LNCAP (cell line): ENCODE data around the gene LSS.

Source experiments
- TF ChIP-seq, protein P1 (sequence below): fragments of 450-650 bp; IDR thresholded peaks from 2 replicates; pipeline ENCODE4 v1.5.1; 2017; ENCODE audit warnings: mild to moderate bottlenecking

LSS gene

GRCh38 chr21:46214478-46215340 is 13.9 kb downstream of the LSS start:
- TF ChIP-seq, protein P1, sequence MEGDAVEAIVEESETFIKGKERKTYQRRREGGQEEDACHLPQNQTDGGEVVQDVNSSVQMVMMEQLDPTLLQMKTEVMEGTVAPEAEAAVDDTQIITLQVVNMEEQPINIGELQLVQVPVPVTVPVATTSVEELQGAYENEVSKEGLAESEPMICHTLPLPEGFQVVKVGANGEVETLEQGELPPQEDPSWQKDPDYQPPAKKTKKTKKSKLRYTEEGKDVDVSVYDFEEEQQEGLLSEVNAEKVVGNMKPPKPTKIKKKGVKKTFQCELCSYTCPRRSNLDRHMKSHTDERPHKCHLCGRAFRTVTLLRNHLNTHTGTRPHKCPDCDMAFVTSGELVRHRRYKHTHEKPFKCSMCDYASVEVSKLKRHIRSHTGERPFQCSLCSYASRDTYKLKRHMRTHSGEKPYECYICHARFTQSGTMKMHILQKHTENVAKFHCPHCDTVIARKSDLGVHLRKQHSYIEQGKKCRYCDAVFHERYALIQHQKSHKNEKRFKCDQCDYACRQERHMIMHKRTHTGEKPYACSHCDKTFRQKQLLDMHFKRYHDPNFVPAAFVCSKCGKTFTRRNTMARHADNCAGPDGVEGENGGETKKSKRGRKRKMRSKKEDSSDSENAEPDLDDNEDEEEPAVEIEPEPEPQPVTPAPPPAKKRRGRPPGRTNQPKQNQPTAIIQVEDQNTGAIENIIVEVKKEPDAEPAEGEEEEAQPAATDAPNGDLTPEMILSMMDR, result no peak

- TF ChIP-seq, protein P1, result no peak
Measured at GRCh38 chr21:46213620-46214286, 14.8 kb downstream of the LSS start.

GRCh38 chr21:46212721-46213484 is 15.7 kb downstream of the LSS start:
- TF ChIP-seq, protein P1, result no peak

DNA sequence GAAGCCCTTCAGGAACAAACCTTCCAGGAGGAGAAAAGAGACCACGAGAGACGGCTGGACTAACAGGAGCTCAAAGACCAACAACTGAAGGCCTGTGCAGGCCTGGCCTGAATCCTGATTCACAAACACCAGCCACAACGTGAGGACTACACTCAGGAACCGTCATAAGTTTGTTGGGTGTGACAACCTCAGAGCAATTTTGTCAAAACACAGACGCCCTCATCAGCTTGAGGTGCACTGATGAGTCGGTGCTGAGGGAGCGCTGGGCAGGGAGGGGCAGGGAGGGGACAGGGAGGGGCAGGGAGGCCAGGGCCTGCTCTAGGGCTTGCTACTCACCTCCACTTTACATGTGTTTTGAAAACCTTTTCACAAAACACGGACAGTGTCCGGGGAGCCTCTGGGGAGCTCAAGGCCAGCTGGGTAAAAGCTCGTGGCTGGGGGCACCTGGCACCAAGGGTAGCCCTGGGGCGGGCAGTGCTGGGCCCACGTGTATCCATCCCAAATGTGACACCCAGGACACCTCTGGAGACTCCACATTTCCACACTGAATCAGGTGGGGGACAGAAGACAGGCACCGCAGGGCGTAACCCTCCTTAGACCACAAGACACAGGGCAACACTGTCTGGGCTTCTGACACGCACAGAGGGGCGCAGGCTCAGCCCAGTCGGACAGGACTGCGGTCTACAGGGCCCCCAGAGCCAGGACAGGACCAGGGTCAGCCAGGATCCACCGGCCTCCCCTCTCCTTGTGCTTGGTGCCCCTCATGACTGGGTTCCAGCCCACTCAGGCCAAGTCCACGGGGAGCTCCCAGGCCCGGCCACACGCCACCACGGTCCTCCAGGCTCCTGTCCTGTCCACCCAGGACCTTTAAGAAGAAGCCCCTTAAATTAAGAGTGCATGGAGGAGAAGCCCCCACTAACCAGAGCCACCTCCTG is 16.5 kb downstream of the LSS start:
- TF ChIP-seq, protein P1, result no peak

DNA sequence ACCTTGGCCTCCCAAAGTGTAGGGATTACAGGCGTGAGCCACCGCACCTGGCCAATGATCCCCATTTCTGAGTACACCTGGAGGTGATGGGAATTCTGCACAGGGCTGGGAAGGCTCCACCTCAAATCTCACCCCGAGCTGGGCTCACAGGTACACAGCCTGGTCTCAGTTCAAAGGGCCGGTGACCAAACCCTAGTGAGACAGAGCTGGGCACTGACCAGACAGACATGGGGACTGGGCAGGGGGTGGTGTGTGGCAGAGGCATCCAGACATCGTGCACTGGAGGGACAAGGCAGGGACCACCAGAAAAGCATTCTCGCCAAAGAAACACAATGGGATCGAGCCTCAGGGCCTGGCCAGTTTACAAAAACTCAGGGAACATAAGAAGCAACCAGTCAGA is 17.2 kb downstream of the LSS start:
- TF ChIP-seq, protein P1, result no peak

DNA sequence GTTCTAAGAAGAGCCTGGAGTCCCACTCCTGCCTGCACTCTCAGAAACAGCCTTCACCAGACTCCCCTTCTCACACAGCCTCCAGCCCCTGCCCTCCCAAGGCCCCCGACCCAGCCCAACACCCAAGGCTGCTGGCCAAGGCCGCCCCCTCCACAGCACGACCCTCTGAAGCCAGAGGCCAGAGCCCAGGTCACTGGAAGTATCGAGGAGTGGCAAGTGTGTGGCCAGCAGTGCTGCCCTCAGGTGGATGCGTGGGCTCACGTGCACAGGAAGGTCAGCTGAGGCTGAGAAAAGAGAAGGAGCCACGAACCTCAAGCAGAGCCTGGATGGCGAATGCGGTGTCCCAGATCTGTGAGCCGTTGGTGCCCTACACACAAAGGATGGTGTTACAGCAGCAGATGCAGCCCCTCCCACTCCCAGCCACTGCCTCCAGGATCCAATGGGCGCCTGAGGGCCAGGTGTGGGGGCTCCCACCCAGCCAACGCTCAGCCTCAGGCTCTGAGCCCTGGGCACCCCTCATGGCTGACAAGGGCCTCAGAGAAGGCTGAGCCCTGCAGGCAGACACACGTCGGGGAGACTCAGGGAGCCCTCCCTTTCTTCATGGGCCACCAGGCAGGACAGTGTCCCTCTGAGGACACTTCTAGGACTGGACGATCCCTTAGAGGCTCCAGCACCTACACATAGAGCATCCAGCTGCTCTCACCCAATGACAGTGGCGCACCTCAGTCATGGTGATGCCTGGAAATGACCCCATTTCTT is 18.0 kb downstream of the LSS start:
- TF ChIP-seq, protein P1, result no peak
